Measurements from ENCODE around the gene CYB5R4.

- TF ChIP-seq POLR2A (IDR thresholded peaks at IDR 0.05) = no peak
- TF ChIP-seq, protein P1, sequence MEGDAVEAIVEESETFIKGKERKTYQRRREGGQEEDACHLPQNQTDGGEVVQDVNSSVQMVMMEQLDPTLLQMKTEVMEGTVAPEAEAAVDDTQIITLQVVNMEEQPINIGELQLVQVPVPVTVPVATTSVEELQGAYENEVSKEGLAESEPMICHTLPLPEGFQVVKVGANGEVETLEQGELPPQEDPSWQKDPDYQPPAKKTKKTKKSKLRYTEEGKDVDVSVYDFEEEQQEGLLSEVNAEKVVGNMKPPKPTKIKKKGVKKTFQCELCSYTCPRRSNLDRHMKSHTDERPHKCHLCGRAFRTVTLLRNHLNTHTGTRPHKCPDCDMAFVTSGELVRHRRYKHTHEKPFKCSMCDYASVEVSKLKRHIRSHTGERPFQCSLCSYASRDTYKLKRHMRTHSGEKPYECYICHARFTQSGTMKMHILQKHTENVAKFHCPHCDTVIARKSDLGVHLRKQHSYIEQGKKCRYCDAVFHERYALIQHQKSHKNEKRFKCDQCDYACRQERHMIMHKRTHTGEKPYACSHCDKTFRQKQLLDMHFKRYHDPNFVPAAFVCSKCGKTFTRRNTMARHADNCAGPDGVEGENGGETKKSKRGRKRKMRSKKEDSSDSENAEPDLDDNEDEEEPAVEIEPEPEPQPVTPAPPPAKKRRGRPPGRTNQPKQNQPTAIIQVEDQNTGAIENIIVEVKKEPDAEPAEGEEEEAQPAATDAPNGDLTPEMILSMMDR (IDR thresholded peaks at IDR 0.05) = no peak
- no peak for TF ChIP-seq EP300 (IDR thresholded peaks at IDR 0.05)
These were observed 868 bp downstream of the CYB5R4 start for GRCh38 chr6:83860359-83860755.
